PC-9 (cell line): ENCODE measurements around the gene PTCD2.

Experiments used
- CTCF ChIP-seq: fragments of 200-600 bp; sonication (generic); conservative IDR thresholded peaks from 2 replicates; pipeline ENCODE4 v1.6.1; 2017; ENCODE audit warnings: mixed run types, antibody characterized with exemption, mild to moderate bottlenecking, moderate library complexity
- EZH2 ChIP-seq: fragments of 200-600 bp; sonication (generic); IDR thresholded peaks from 2 replicates; pipeline ENCODE4 v1.8.0; 2017; ENCODE audit warnings: antibody characterized with exemption, low read depth

GRCh38 chr5:72402381-72402890 lies 82.3 kb downstream of the PTCD2 start:
- TF ChIP-seq CTCF (no peak), EZH2 (no peak)
